Neural cell (in vitro differentiated cells): Measurements from ENCODE around the gene HEY2. TPM values are rescaled to one million over a fixed set of nuclear protein-coding genes. Genes with fewer than 3 reads are reported as not detected.

Experiments
- H2AFZ ChIP-seq: fragments of 200-600, 300-800 bp; sonication (generic), shearing (Covaris generic); 2 replicates; pipeline ENCODE4 v1.6.0; 2014; ENCODE audit warnings: low read depth, mild to moderate bottlenecking, antibody characterized with exemption, low read length, moderate library complexity
- H3F3A ChIP-seq: fragments of 200-600 bp; shearing (Covaris generic); 2 replicates; pipeline ENCODE4 v1.6.1; 2016; ENCODE audit warnings: mild to moderate bottlenecking, moderate library complexity, mixed read lengths, antibody characterized with exemption, low read length; ENCODE audit not compliant: insufficient read depth, poor library complexity, severe bottlenecking
- H3K27ac ChIP-seq: fragments of 200-600, 300-800 bp; sonication (generic), shearing (Covaris generic); 2 replicates; pipeline ENCODE4 v1.5.1; 2014; ENCODE audit warnings: mild to moderate bottlenecking, low read length, moderate library complexity
- H3K27me3 ChIP-seq: fragments of 300-800, 200-600 bp; sonication (generic), shearing (Covaris generic); 2 replicates; pipeline ENCODE4 v1.6.0; 2014; ENCODE audit warnings: mild to moderate bottlenecking, low read depth, low read length, moderate library complexity; ENCODE audit not compliant: insufficient read depth
- H3K36me3 ChIP-seq: fragments of 300-800, 200-600 bp; sonication (generic), shearing (Covaris generic); 2 replicates; pipeline ENCODE4 v1.5.1; 2014; ENCODE audit warnings: mild to moderate bottlenecking, antibody characterized with exemption, low read length, moderate library complexity; ENCODE audit not compliant: insufficient read depth
- H3K4me2 ChIP-seq: fragments of 300-800, 200-600 bp; sonication (generic), shearing (Covaris generic); 2 replicates; pipeline ENCODE4 v1.6.0; 2014; ENCODE audit warnings: mild to moderate bottlenecking, low read length
- H3K4me3 ChIP-seq: fragments of 300-800, 200-600 bp; sonication (generic), shearing (Covaris generic); 2 replicates; pipeline ENCODE4 v1.5.1; 2014; ENCODE audit warnings: mild to moderate bottlenecking, low read length, moderate library complexity
- H3K79me2 ChIP-seq: fragments of 200-600 bp; shearing (Covaris generic); replicated peaks from 2 replicates; pipeline ENCODE4 v1.6.0; 2014; ENCODE audit warnings: mild to moderate bottlenecking, low read length, moderate library complexity; ENCODE audit not compliant: insufficient read depth
- H3K9ac ChIP-seq: fragments of 300-800, 200-600 bp; sonication (generic), shearing (Covaris generic); 2 replicates; pipeline ENCODE4 v1.6.1; 2016; ENCODE audit warnings: mild to moderate bottlenecking, low read length, mixed read lengths
- H3K9me2 ChIP-seq: fragments of 200-600 bp; shearing (Covaris generic); 2 replicates; pipeline ENCODE4 v1.6.1; 2016; ENCODE audit warnings: mild to moderate bottlenecking, low read length, mixed read lengths; ENCODE audit not compliant: insufficient read depth
- H3K9me3 ChIP-seq: fragments of 200-600, 300-800 bp; sonication (generic), shearing (Covaris generic); 2 replicates; pipeline ENCODE4 v1.6.1; 2016; ENCODE audit warnings: mild to moderate bottlenecking, mixed run types, low read length, moderate library complexity, mixed read lengths
- H4K20me1 ChIP-seq: fragments of 200-600 bp; shearing (Covaris generic); 2 replicates; pipeline ENCODE4 v1.6.1; 2016; ENCODE audit warnings: mild to moderate bottlenecking, mixed run types; ENCODE audit not compliant: insufficient read depth
- CTCF ChIP-seq: fragments of 450-650 bp; IDR thresholded peaks from 2 replicates; pipeline ENCODE4 v1.5.1; 2014; ENCODE audit warnings: antibody characterized with exemption, mild to moderate bottlenecking, moderate library complexity; ENCODE audit not compliant: poor library complexity, severe bottlenecking
- EP300 ChIP-seq: fragments of 450-650 bp; conservative IDR thresholded peaks from 2 replicates; pipeline ENCODE4 v1.6.1; 2014; ENCODE audit warnings: antibody characterized with exemption, mild to moderate bottlenecking, moderate library complexity; ENCODE audit not compliant: poor library complexity, severe bottlenecking
- EZH2 ChIP-seq: fragments of 200-600, 300-800 bp; shearing (Covaris generic), sonication (generic); IDR thresholded peaks from 2 replicates; pipeline ENCODE4 v1.6.1; 2014; ENCODE audit warnings: antibody characterized with exemption, low read length, borderline replicate concordance, mild to moderate bottlenecking; ENCODE audit not compliant: insufficient read depth, poor library complexity, severe bottlenecking
- MXI1 ChIP-seq: fragments of 450-650 bp; conservative IDR thresholded peaks from 2 replicates; pipeline ENCODE4 v1.6.1; 2014; ENCODE audit warnings: antibody characterized with exemption, mild to moderate bottlenecking; ENCODE audit not compliant: poor library complexity, severe bottlenecking
- POLR2AphosphoS5 ChIP-seq: IDR thresholded peaks from 2 replicates; pipeline ENCODE4 v1.6.1; 2012
- RAD21 ChIP-seq: fragments of 450-650 bp; conservative IDR thresholded peaks from 2 replicates; pipeline ENCODE4 v1.6.1; 2014; ENCODE audit warnings: antibody characterized with exemption, mild to moderate bottlenecking, moderate library complexity
- SMC3 ChIP-seq: fragments of 450-650 bp; conservative IDR thresholded peaks from 2 replicates; pipeline ENCODE4 v1.6.1; 2014; ENCODE audit warnings: antibody characterized with exemption, mild to moderate bottlenecking, moderate library complexity; ENCODE audit not compliant: poor library complexity
- TAF1 ChIP-seq: IDR thresholded peaks from 2 replicates; pipeline ENCODE4 v1.6.1; 2012; ENCODE audit warnings: low read depth
- polyA plus RNA-seq: library from polyadenylated mRNA; depleted of rRNA; stranded (reverse); fragments of >200 nt; gene quantifications from 2 replicates; pipeline ENCODE4 v1.2.3, GENCODE V29; 2014
- TF ChIP-seq, protein P1 (sequence below): IDR thresholded peaks from 2 replicates; pipeline ENCODE4 v1.6.1; 2012; ENCODE audit warnings: borderline replicate concordance

HEY2 gene
- polyA plus RNA-seq, 1 donor from 2014 or later = 0.20 TPM

- TF ChIP-seq, protein P1, sequence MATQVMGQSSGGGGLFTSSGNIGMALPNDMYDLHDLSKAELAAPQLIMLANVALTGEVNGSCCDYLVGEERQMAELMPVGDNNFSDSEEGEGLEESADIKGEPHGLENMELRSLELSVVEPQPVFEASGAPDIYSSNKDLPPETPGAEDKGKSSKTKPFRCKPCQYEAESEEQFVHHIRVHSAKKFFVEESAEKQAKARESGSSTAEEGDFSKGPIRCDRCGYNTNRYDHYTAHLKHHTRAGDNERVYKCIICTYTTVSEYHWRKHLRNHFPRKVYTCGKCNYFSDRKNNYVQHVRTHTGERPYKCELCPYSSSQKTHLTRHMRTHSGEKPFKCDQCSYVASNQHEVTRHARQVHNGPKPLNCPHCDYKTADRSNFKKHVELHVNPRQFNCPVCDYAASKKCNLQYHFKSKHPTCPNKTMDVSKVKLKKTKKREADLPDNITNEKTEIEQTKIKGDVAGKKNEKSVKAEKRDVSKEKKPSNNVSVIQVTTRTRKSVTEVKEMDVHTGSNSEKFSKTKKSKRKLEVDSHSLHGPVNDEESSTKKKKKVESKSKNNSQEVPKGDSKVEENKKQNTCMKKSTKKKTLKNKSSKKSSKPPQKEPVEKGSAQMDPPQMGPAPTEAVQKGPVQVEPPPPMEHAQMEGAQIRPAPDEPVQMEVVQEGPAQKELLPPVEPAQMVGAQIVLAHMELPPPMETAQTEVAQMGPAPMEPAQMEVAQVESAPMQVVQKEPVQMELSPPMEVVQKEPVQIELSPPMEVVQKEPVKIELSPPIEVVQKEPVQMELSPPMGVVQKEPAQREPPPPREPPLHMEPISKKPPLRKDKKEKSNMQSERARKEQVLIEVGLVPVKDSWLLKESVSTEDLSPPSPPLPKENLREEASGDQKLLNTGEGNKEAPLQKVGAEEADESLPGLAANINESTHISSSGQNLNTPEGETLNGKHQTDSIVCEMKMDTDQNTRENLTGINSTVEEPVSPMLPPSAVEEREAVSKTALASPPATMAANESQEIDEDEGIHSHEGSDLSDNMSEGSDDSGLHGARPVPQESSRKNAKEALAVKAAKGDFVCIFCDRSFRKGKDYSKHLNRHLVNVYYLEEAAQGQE = no peak
- TF ChIP-seq TAF1 (no peak), EP300 (no peak), MXI1 (no peak), EZH2 (no peak), SMC3 (no peak), POLR2AphosphoS5 (no peak), CTCF (no peak), RAD21 (no peak)
- H2AFZ ChIP-seq = no peak overlapping the region
- no peak overlapping the region for H3K4me2 ChIP-seq
- H3K4me3 ChIP-seq = no peak overlapping the region
- no peaks in the 10 kb centered on the region for H3K9me3 ChIP-seq
- no peak overlapping the region for H3K9ac ChIP-seq
- H3F3A ChIP-seq = no peaks in the 10 kb centered on the region
- H3K79me2 ChIP-seq = no peaks in the 10 kb centered on the region
- H3K27ac ChIP-seq = no peak overlapping the region
- H3K36me3 ChIP-seq = no peaks in the 10 kb centered on the region
- H3K27me3 ChIP-seq = no peaks in the 10 kb centered on the region
- H4K20me1 ChIP-seq = no peaks in the 10 kb centered on the region
- no peaks in the 10 kb centered on the region for H3K9me2 ChIP-seq
These were observed 26.5 kb upstream of the HEY2 start for GRCh38 chr6:125722886-125723285.

GRCh38 chr6:125727216-125727615 lies 22.2 kb upstream of the HEY2 start:
- no peaks in the 10 kb centered on the region for H3F3A ChIP-seq
- no peaks in the 10 kb centered on the region for H3K79me2 ChIP-seq
- no peaks in the 10 kb centered on the region for H3K27me3 ChIP-seq
- no peak overlapping the region for H2AFZ ChIP-seq
- no peaks in the 10 kb centered on the region for H3K9me3 ChIP-seq
- H3K36me3 ChIP-seq = no peaks in the 10 kb centered on the region
- no peak for TF ChIP-seq EZH2
- TF ChIP-seq RAD21 = no peak
- no peak for TF ChIP-seq SMC3
- TF ChIP-seq MXI1 = no peak
- TF ChIP-seq EP300 = no peak
- TF ChIP-seq, protein P1 = no peak
- no peak for TF ChIP-seq POLR2AphosphoS5
- no peak for TF ChIP-seq CTCF
- TF ChIP-seq TAF1 = no peak
- H3K9me2 ChIP-seq = no peaks in the 10 kb centered on the region
- H3K27ac ChIP-seq = no peak overlapping the region
- no peak overlapping the region for H3K4me2 ChIP-seq
- H4K20me1 ChIP-seq = no peaks in the 10 kb centered on the region
- H3K4me3 ChIP-seq = no peak overlapping the region
- H3K9ac ChIP-seq = no peak overlapping the region
